Spinal cord (tissue), 10 donors: ENCODE results near the gene SOWAHA. TPM values are rescaled to one million over a fixed set of nuclear protein-coding genes. Genes with fewer than 3 reads are reported as not detected.

ENCODE experiments used
- DNase-seq, 6 donors: peaks; one replicate each; pipeline versions ENCODE4 v3.0.0 to v3.0.0-alpha.2; 2013 to 2015; ENCODE audit warnings: low spot score in 6 of 6, low read depth in 4 of 6
- H3K27ac ChIP-seq: one replicate; pipeline ENCODE4 v1.5.1; 2013; ENCODE audit warnings: low read depth, low read length, control low read depth
- H3K27me3 ChIP-seq: one replicate; pipeline ENCODE4 v1.6.1; 2013; ENCODE audit warnings: low read length; ENCODE audit not compliant: control insufficient read depth, insufficient read depth
- H3K36me3 ChIP-seq: one replicate; pipeline ENCODE4 v1.6.1; 2013; ENCODE audit warnings: low read length; ENCODE audit not compliant: control insufficient read depth, insufficient read depth
- H3K4me1 ChIP-seq: one replicate; pipeline ENCODE4 v1.6.1; 2013; ENCODE audit warnings: low read length; ENCODE audit not compliant: control insufficient read depth, insufficient read depth
- H3K4me3 ChIP-seq: one replicate; pipeline ENCODE4 v1.5.1; 2013; ENCODE audit warnings: low read depth, low read length, control low read depth
- H3K9me3 ChIP-seq: one replicate; pipeline ENCODE4 v1.6.1; 2013; ENCODE audit warnings: low read length; ENCODE audit not compliant: control insufficient read depth, insufficient read depth
- WGBS: methylation state at CpG from one replicate; pipeline ENCODE4 v1.1.5; 2013; ENCODE audit warnings: missing lambda C conversion rate; ENCODE audit not compliant: insufficient coverage; 5-methylcytosine and 5-hydroxymethylcytosine counted together
- long read RNA-seq, 4 donors: transcript quantifications; one replicate each; lab custom pipeline, GENCODE V29; 2026
- polyA plus RNA-seq, 2 donors: library from polyadenylated mRNA; unstranded; fragments of 120-200 nt; gene quantifications; one replicate each; pipeline ENCODE4 v1.2.1, GENCODE V29; 2013; ENCODE audit not compliant: insufficient read length in 2 of 2
- total RNA-seq, 2 donors: library from RNA; depleted of rRNA in 1 of 2; stranded (reverse); fragments of 120-200 nt in 1 of 2; fragments of >200 nt in 1 of 2; gene quantifications; one replicate each; pipeline versions ENCODE4 v1.2.3 to v1.2.4, GENCODE V29; 2013 to 2014
- donor health status: healthy.

SOWAHA gene
- total RNA-seq, result 1 to 10 TPM; 1.2 to 4.1 TPM
- polyA plus RNA-seq, result 1 to 10 TPM; 4.8 to 5.8 TPM
- long read RNA-seq, donor 1, transcript SOWAHA-201 (1 exons, 3,211 nt), result major isoform, 5 of 5 reads
- long read RNA-seq, donor 1, partial matches to known transcripts, result 0 of 5 reads
- long read RNA-seq, donor 1, other reads (novel, unspliced or antisense), result 0 of 5 reads
- long read RNA-seq, donor 2, partial matches to known transcripts, result 0 of 2 reads
- long read RNA-seq, donor 2, other reads (novel, unspliced or antisense), result 0 of 2 reads
- long read RNA-seq, donor 3, partial matches to known transcripts, result 0 of 1 reads
- long read RNA-seq, donor 3, other reads (novel, unspliced or antisense), result 0 of 1 reads
- long read RNA-seq, donor 4, result 0 reads

DNA sequence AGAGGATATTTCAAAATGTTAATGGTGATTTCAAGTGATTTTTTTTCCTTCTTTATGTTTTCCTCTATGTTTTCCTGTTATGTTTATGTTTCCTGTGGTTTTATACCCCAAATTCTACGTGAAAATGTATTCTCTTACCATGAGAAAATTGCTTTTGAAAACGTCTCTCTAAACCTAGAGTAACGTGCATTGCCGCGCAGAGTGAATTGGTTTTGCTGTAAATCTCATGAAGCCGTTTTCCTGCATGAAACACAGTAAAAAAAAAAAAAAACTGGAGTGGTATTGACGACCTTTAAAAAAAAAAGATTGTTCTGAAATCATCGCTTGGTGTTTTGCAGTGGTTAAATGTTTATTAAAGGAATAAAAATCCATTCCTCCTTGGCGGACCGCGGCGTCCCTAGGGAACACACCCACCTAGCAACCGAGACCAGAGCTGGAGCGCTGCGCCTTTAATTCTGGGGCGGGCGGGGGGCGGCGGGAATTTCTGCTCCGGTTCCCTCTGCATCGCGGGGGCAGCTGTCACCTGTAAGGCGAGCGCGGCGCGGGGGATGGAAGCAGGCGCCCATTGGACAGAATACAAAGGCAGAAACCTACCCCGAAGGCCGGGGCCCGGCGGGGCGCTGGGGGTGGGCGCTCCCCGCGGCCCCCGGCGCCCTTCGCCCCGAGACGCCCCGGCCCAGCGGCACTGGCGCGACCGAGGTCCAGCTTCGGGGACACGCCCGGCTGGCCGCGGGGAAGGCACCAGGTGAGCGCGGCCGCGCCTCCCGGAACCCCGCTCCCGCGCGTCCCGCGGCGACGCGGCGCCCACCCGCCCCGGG lies at the start of gene SOWAHA:
TSS of gene SOWAHA (plus strand) at position 522 of the 818 bp plus-strand sequence. CDS start 320 bp downstream, outside the sequence.
- peak within 1 kb of the TSS; percentile 26 for H3K4me3 ChIP-seq
- peak in 2 of 6 donors; percentile 68 to 83 for DNase-seq
- no peaks in the 10 kb centered on the region for H3K9me3 ChIP-seq
- H3K4me1 ChIP-seq, result peaks cover 11% of the 10 kb centered on the region
- no peak within 1 kb of the TSS for H3K27ac ChIP-seq
- H3K27me3 ChIP-seq, result peaks cover 37% of the 10 kb centered on the region
- H3K36me3 ChIP-seq, result no peaks in the 10 kb centered on the region
- 1% methylated on average over 65 of the region's 68 CpGs for WGBS

DNA sequence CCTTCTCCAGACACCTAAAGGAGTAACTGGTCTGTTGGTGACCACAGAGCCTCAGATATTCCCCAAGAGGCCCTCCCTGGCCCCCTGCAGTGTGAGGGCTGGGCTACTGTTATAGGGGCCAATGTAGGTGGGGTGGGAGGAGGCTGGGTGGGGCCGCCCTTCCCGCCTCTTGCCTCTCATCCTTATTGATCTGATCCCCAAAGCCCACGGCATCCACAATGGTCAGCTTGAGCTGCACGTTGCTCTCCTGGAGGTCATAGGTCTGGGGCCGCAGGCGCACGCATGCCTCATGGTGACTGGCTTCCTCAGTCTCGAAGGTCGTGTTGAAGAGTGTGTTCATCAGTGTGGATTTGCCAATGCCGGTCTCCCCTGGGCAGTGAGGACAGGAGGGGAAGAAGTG lies 49.1 kb upstream of the SOWAHA start:
- Histone ChIP-seq H3K9me3 (no peaks in the 10 kb centered on the region), H3K27me3 (no peaks in the 10 kb centered on the region), H3K27ac (no peak overlapping the region), H3K4me1 (peaks cover 32% of the 10 kb centered on the region), H3K4me3 (no peak overlapping the region), H3K36me3 (peaks cover 77% of the 10 kb centered on the region)
- 91% methylated on average over 10 of the region's 10 CpGs for WGBS
- DNase-seq, result no peak

DNA sequence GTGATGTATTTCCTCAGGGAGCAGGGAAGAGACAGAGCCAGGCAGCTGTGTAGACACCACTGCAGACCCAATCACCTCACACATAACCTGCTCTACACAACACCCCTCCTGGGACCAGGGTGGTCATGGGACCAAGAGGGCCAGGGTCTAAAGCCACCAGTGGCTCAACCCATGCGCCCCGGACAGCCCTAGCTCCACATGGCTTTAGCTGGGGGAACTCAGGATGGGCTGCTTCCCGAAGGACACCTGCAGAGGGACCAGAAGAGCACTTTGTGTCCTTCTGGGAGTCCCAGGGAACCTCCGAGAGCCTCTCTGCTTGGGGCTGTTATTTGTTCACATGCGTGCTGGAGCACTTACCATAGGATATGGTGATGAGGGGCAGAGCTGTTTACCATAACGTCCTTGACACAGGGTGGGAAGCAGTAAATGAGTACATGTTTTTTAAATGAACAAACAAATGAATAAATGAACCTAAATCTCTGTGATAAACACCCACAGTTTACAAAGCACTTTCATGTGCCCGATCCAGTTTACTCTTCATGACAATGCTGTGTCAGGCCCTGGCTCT lies 48.3 kb upstream of the SOWAHA start:
- no peak for DNase-seq
- Histone ChIP-seq H3K27ac (no peak overlapping the region), H3K4me3 (no peak overlapping the region), H3K27me3 (no peaks in the 10 kb centered on the region), H3K36me3 (peaks cover 70% of the 10 kb centered on the region), H3K9me3 (no peaks in the 10 kb centered on the region), H3K4me1 (peaks cover 35% of the 10 kb centered on the region)
- 88% methylated on average over 6 of the region's 7 CpGs for WGBS

DNA sequence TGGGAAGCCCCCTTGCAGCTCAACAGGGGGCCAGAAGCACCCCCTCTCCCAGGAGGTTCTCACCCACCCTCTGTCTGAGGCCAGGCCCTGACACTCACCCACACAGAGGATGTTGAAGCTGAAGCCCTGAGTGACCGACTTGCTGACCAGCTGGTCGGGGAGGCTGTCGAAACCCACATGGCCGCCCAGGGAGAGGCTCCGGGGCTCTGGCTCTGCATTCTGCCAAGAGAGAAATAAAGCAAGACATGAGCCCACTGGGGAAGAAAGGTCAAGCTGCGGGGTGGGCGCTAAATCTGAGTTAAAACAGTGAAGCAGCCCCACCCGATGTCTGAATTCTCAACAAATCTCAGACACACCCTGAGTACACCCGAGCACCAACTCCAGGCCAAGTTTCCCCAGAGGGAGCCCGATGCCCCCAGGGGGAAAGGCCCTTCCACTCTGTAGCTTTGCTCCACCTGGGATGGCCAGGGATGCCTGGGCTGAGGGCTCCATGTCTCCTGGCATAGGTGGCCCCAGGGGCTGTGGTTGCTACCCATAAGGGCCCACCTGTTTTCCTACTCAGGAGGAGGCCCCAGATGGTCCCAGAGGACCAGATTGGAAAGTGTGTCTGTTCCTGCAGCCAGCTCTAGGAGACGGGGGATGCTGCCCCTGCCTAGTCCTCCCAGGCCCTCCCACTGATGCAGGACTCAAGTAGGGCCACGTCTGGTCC lies 47.6 kb upstream of the SOWAHA start:
- Histone ChIP-seq H3K36me3 (peaks cover 63% of the 10 kb centered on the region), H3K4me3 (no peak overlapping the region), H3K4me1 (peaks cover 37% of the 10 kb centered on the region), H3K27ac (no peak overlapping the region), H3K27me3 (no peaks in the 10 kb centered on the region), H3K9me3 (no peaks in the 10 kb centered on the region)
- 94% methylated on average over 10 of the region's 12 CpGs for WGBS
- no peak for DNase-seq

- Histone ChIP-seq H3K27ac (peak overlapping the region; percentile 75), H3K36me3 (peaks cover 55% of the 10 kb centered on the region), H3K9me3 (no peaks in the 10 kb centered on the region), H3K4me1 (peaks cover 45% of the 10 kb centered on the region), H3K27me3 (no peaks in the 10 kb centered on the region), H3K4me3 (no peak overlapping the region)
- 97% methylated on average over 9 of the region's 14 CpGs for WGBS
- no peak for DNase-seq
Measured at GRCh38 chr5:132766020-132766805, 46.9 kb upstream of the SOWAHA start.

DNA sequence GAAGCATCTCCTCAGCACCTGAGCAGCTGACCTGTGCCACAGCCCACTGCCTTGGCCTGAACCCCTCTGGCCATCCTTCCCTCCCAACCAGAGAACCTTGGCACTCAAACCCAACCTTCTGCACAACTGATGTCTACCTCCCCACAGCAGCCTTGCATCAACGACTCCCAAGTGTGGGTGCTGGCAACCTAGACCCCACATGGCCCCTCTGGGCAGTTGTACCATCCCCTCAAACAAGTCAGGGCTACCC lies 46.4 kb upstream of the SOWAHA start:
- Histone ChIP-seq H3K27ac (peak overlapping the region; percentile 75), H3K4me1 (peaks cover 50% of the 10 kb centered on the region)

GRCh38 chr5:132767150-132767549 lies 46.0 kb upstream of the SOWAHA start:
- WGBS, result 18% methylated on average over 1 of the region's 2 CpGs
- Histone ChIP-seq H3K4me1 (peaks cover 52% of the 10 kb centered on the region), H3K36me3 (peaks cover 46% of the 10 kb centered on the region), H3K9me3 (no peaks in the 10 kb centered on the region), H3K4me3 (no peak overlapping the region), H3K27me3 (no peaks in the 10 kb centered on the region), H3K27ac (peak overlapping the region; percentile 75)
- DNase-seq, result peak in 3 of 6 donors; percentile 66 to 86 (median 67)

More for the DNA sequence above, 46.4 kb upstream of the SOWAHA start:
- 93% methylated on average over 1 of the region's 1 CpG for WGBS
- Histone ChIP-seq H3K27me3 (no peaks in the 10 kb centered on the region), H3K4me3 (no peak overlapping the region), H3K9me3 (no peaks in the 10 kb centered on the region), H3K36me3 (peaks cover 50% of the 10 kb centered on the region)
- DNase-seq, result no peak

DNA sequence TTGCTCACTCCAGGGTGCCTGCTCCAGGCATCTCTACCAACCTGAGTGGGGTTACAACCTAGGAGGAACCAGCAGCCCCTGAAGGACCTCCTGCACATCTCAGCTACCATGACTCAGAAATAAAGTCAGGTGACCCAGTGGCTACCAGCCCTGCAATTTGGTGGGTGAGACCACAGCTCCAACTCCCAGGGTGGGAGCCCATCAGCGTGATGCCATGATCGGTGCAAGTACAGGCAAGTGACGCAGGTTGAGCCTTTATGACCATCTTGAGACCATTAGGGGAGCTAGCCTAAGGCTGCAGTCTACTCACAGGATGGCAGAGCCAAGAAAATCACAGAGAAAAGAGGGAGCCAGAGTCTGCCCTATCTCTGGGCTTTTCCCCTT lies 44.6 kb upstream of the SOWAHA start:
- WGBS, result 83% methylated on average over 3 of the region's 3 CpGs
- DNase-seq, result no peak
- Histone ChIP-seq H3K27me3 (no peaks in the 10 kb centered on the region), H3K27ac (peak overlapping the region; percentile 75), H3K36me3 (peaks cover 41% of the 10 kb centered on the region), H3K4me3 (no peak overlapping the region), H3K9me3 (no peaks in the 10 kb centered on the region), H3K4me1 (peaks cover 65% of the 10 kb centered on the region)
